A673 (cell line): Measurements from ENCODE around the gene TDP1. TPM values are rescaled to one million over a fixed set of nuclear protein-coding genes. Genes with fewer than 3 reads are reported as not detected.

Experiments used
- BruUV-seq: library from RNA; stranded (reverse); fragments of 400-500 nt; replicated peaks from 2 replicates; lab custom pipeline; 2021; lab: Mats Ljungman, UMichigan
- CTCF ChIA-PET: fragments of 300-600 bp; sonication (Branson Sonifier 250); formaldehyde crosslinking; loops from one replicate; lab custom pipeline; 2022; ENCODE audit warnings: antibody characterized with exemption; lab: Charles Lee
- POLR2A ChIA-PET: fragments of 300-600 bp; sonication (Branson Sonifier 250); formaldehyde crosslinking; loops from one replicate; lab custom pipeline; 2022; ENCODE audit warnings: antibody characterized with exemption; ENCODE audit not compliant: low non-redundant PET; lab: Charles Lee
- DNase-seq: peaks from one replicate; pipeline ENCODE4 v3.0.0-alpha.2; 2015; ENCODE audit warnings: low spot score
- H3K27ac ChIP-seq: fragments of 200-600 bp; sonication (generic); 2 replicates; pipeline ENCODE4 v1.5.1; 2016; ENCODE audit warnings: mixed run types, low read depth, mild to moderate bottlenecking, mixed read lengths, antibody characterized with exemption, low read length; ENCODE audit not compliant: poor library complexity, severe bottlenecking
- H3K27me3 ChIP-seq: fragments of 200-600 bp; sonication (generic); replicated peaks from 2 replicates; pipeline ENCODE4 v1.6.1; 2017; ENCODE audit warnings: mixed run types, low read depth, mild to moderate bottlenecking, mixed read lengths, antibody characterized with exemption, low read length; ENCODE audit not compliant: insufficient read depth, poor library complexity
- H3K36me3 ChIP-seq: fragments of 200-600 bp; sonication (generic); 2 replicates; pipeline ENCODE4 v1.6.1; 2016; ENCODE audit warnings: mixed run types, mild to moderate bottlenecking, mixed read lengths, antibody characterized with exemption, low read length; ENCODE audit not compliant: insufficient read depth, poor library complexity, severe bottlenecking
- H3K4me1 ChIP-seq: fragments of 200-600 bp; sonication (generic); 2 replicates; pipeline ENCODE4 v1.6.1; 2017; ENCODE audit warnings: mixed run types, mild to moderate bottlenecking, mixed read lengths, antibody characterized with exemption, low read length; ENCODE audit not compliant: insufficient read depth, poor library complexity, severe bottlenecking
- H3K4me3 ChIP-seq: fragments of 200-600 bp; sonication (generic); 2 replicates; pipeline ENCODE4 v1.5.1; 2016; ENCODE audit warnings: low read depth, mixed run types, mild to moderate bottlenecking, mixed read lengths, low read length; ENCODE audit not compliant: poor library complexity, severe bottlenecking
- H3K9me3 ChIP-seq: fragments of 200-600 bp; sonication (generic); 2 replicates; pipeline ENCODE4 v1.6.1; 2016; ENCODE audit warnings: mixed run types, low read depth, mild to moderate bottlenecking, mixed read lengths, antibody characterized with exemption, low read length; ENCODE audit not compliant: poor library complexity, severe bottlenecking
- CTCF ChIP-seq: fragments of 300-800, 200-600 bp; sonication (generic); conservative IDR thresholded peaks from 2 replicates; pipeline ENCODE4 v1.5.1; 2017; ENCODE audit warnings: low read depth, mild to moderate bottlenecking, antibody characterized with exemption, low read length, moderate library complexity, mixed read lengths
- EZH2 ChIP-seq: fragments of 200-600 bp; sonication (generic); IDR thresholded peaks from 2 replicates; pipeline ENCODE4 v1.6.1; 2017; ENCODE audit warnings: borderline replicate concordance, low read depth, mild to moderate bottlenecking, mixed read lengths, antibody characterized with exemption, low read length; ENCODE audit not compliant: poor library complexity, severe bottlenecking
- intact Hi-C: fragments of 100-400 bp; cut with micrococcal nuclease; formaldehyde crosslinking; loops from one replicate; pipeline ENCODE4 v1.10.0; 2022; ENCODE audit not compliant: unreplicated experiment
- total RNA-seq: library from RNA; stranded (reverse); gene quantifications from 2 replicates; pipeline ENCODE4 v1.2.3, GENCODE V29; 2021

Gene TDP1
- total RNA-seq, 1 experiment from 2014 or later: 45.6 TPM

- no peak overlapping the region for H3K27ac ChIP-seq
- ChIA-PET CTCF (no interaction called here), POLR2A (no interaction called here)
- no TSS peak for BruUV-seq
- H3K27me3 ChIP-seq: no peaks in the 10 kb centered on the region
- H3K4me1 ChIP-seq: peaks cover 23% of the 10 kb centered on the region
- no peak overlapping the region for H3K4me3 ChIP-seq
- intact Hi-C loops: no loop called here
- H3K36me3 ChIP-seq: no peaks in the 10 kb centered on the region
- no peak for DNase-seq
- no peaks in the 10 kb centered on the region for H3K9me3 ChIP-seq
- TF ChIP-seq CTCF (no peak), EZH2 (no peak)
These were observed 46.8 kb upstream of the TDP1 start for GRCh38 chr14:89908712-89909450.

GRCh38 chr14:89909586-89909985 lies 46.1 kb upstream of the TDP1 start:
- POLR2A ChIA-PET: no interaction called here
- Histone ChIP-seq H3K4me3 (no peak overlapping the region), H3K36me3 (no peaks in the 10 kb centered on the region), H3K9me3 (no peaks in the 10 kb centered on the region), H3K4me1 (peaks cover 23% of the 10 kb centered on the region), H3K27ac (no peak overlapping the region), H3K27me3 (no peaks in the 10 kb centered on the region)
- no peak for TF ChIP-seq EZH2
- TF ChIP-seq CTCF: no peak
- intact Hi-C loops: no loop called here
- DNase-seq: no peak
- CTCF ChIA-PET: no interaction called here
- BruUV-seq: no TSS peak

- no peak for TF ChIP-seq CTCF
- TF ChIP-seq EZH2: no peak
- no peak overlapping the region for H3K27ac ChIP-seq
- H3K27me3 ChIP-seq: no peaks in the 10 kb centered on the region
- intact Hi-C loops: loop anchor here (10.0 kb wide), 2 partner anchors 496 to 666 kb away; partner anchors contain the start of gene FOXN3
- peaks cover 23% of the 10 kb centered on the region for H3K4me1 ChIP-seq
- POLR2A ChIA-PET: no interaction called here
- H3K9me3 ChIP-seq: no peaks in the 10 kb centered on the region
- no peaks in the 10 kb centered on the region for H3K36me3 ChIP-seq
- BruUV-seq: no TSS peak
- DNase-seq: no peak
- CTCF ChIA-PET: no interaction called here
- no peak overlapping the region for H3K4me3 ChIP-seq
These were observed 45.1 kb upstream of the TDP1 start for GRCh38 chr14:89910691-89911009.
